Stimulated activated CD4-positive, alpha-beta T cell treated with anti-CD3 and anti-CD28 coated beads, Interleukin-1b, Interleukin-23, amount 100 ng/mL, for 48 hours (primary cell): ENCODE results near the gene FBXO27.

Source experiments
- DNase-seq: peaks from one replicate; pipeline ENCODE4 v3.0.0-alpha.2; 2020

The FBXO27 gene

DNA sequence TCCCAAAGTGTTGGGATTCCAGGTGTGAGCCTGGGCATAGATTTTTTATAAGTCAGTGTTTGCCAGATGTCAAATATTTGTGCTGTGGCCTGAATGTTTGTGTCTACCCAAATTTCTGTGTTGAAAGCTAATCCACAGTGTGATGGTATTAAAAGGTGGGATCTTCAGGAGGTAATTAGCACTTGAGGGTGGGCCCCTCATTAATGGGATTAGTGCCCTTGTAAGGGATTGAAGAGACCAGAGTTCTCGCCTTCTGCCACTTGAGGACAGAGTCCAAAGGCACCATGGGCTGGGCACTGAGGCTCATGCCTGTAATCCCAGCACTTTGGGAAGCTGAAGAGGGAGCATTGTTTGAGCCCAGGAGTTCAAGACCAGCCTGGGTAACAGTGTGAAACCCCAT is 47.1 kb downstream of the FBXO27 start:
- DNase-seq, result no peak

DNA sequence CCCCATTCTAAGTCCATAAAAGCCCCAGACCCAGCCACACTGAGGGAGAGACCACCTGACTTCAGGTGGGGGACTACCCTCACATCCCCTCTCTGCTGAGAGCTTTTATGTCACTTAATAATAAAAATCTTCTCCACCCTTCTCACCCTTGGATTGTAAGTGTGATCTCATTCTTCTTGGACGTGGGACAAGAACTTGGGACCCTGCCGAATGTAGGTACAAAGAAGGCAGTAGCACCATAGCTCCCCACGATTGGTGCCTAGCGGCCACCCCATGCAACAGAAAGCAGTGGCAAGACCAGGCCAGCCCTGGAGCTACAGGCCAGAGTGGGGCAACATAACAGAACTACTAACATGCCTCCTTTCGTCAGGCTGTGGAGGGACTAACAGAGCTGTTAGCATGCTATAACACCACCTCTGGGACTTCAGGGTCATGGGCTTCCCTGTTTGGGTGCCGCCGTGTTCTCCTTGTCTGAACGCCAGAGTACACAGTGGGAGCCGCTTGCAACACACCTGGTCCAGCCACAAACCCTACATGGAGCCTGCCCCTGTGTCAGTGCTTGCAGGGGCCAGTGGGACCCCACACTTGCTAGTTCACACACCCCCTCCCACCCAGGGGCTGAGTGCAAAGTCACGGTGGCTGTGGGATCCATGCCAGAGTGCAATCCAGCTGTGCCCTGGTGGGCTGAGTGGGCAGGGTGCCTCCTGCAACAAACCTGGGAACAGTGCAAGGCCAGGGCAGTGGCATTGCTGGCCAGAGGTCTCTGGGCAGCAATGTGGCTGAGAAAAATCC is 51.6 kb downstream of the FBXO27 start:
- no peak for DNase-seq

DNA sequence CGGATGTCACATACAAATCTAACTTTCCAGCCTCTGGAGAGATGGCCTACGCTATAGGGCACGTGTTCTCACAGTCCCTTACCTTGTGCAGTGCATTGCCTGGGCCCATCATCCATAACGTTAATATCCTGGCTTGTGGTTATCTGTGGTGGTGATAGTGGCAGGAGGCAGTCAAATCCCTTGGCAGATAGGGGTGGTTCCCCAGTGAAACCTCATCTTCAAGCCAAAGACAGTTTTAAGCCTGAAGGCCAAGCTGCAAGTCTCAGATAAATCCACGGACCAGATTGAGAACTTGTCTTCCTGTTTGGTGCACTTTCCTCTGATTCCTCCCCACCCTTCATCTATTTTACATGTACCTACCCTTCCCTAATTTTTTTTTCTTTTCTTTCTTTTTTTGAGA is 52.5 kb downstream of the FBXO27 start:
- DNase-seq, result no peak

DNA sequence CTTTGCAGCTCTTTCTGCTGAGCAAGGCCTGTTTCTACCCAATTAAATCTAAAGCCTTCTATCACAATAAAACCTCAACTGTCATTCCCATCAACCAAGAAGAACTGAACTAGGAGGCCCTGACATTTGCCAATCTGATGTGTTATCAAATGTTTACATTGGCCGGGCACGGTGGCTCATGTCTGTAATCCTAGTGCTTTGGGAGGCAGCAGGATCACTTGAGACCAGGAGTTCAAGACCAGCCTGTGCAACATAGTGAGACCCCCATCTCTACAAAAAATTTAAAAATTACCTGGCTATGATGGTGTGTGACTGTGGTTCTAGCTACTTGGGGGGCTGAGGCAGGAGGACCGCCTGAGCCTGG is 54.0 kb downstream of the FBXO27 start:
- DNase-seq, result no peak

DNA sequence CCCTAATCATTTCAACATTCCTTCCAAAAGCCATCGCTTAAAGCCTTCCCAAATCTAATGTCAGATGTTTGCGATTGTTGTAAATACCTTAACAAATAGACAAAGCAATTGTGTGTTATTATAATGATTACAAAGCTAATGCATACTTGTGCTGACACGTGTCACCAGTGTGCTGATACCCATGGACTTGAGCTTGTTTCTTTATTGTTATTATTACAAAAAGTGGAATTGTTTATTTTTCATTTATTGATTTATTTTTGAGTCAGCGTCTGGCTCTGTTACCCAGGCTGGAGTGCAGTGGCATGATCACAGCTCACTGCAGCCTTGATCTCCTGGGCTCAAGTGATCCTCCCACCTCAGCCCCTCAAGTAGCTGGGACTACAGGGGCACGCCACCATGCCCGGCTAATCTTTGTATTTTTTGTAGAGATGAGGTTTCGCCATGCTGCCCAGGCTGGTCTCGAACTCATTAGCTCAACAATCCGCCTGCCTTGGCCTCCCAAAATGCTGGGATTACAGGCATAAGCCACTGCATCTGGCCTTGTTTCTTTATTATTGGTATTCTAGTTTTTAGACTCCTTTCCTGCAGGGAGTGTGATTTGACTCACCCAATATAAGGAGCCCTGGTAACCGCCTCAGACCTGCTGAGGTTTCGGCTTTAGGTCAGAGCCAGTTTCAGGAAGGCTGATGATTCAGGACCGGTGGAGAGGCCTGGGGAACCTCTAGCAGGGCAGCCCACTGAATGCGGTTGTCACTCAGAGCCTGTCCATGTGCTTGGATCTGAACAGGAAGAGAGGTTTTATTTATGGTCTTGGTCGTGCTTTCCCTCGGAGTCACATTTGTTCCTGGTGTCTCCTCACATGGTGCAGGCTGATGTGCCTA is 54.7 kb downstream of the FBXO27 start:
- peak; percentile 85 for DNase-seq

DNA sequence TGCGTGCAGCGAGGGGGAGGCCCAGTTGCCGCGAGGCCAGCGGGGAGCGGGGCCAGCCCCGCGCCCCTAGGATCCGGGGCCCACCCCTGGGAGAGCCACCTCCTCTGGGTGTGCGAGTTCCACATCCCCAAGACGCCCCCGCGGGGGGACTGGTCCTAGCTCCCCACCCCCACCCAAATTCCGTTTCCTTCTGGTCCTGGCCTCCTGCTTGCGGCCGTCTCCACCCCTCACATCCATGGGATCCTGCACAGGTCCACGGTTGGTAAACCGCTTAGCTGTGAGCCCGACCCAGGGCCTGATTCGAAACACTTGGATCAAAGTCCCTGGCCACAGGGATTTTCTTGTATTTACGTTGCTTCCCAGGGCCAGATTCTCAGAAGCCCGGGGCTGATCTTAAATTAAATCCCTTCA is 56.5 kb downstream of the FBXO27 start:
- no peak for DNase-seq

DNA sequence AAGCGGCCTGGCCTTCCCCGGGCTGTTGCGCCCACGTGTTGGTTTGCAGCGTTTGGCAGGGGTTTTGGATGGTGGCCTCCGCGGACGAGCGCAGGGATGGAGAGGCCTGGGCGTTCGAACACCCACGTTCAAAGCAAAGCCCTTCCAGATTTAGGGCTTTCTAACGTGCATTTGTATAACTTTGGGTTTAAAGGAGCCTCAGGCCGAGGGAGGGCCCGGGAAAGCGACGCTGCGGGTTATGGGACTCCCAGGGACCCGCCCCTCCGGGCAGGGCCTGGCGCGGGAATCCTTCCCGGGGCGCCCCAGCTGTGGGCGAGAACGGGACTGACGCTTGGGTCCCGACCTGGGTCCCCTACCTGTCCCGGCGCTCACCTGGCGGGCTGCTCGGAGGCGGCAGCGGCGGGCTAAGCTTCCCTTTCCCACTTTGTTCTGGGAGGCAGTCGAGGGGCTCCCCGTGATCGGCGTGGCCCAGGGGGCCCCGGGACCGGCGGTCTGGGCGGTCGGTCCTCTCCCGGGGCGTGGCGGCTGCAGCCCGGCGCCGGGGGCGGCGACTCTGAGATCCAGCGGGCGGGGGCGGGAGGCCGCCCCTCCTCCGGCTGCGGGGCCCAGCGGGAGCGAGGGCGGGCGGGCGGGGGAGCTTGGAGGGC is 57.0 kb downstream of the FBXO27 start, which contains the start of gene FBXO17:
Gene FBXO17, minus strand, starts transcription at position 529 of the 647 bp plus-strand sequence. CDS start 25,423 bp downstream, outside the sequence.
- DNase-seq, result no peak

DNA sequence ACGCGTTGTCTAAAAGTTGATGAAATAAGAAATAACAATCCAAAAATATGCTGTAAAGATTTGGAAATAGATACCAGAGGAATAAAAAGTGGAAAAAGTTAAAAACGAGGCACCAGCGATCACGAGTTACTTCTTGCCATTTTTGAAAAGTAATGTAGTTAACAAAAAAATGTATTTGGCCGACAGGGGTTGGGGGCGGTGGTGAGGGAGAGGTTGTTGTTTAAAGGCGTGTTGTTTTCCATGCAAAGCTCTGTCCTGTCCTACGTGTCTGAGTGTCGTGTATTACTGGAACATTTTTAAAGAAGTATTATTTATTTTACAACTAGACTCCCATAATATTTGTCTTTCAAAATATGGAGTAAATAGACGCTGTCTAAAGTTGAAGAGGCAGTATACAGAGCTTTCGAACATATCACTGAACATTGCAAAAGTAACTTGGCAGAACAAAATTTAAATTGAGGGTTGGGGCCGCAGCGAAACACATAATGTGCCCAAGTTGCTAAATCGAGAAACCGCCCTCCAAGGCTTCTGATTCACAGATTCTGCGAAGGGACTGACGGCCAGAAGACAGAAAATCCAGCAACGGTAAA is 57.6 kb downstream of the FBXO27 start:
- no peak for DNase-seq
